Cortex of kidney (tissue), 1 donor: ENCODE measurements around the gene ELK4.

Experiments used
- DNase-seq: peaks from one replicate; lab custom pipeline; 2025; lab: John Stamatoyannopoulos, UW

ELK4 gene, protein sequence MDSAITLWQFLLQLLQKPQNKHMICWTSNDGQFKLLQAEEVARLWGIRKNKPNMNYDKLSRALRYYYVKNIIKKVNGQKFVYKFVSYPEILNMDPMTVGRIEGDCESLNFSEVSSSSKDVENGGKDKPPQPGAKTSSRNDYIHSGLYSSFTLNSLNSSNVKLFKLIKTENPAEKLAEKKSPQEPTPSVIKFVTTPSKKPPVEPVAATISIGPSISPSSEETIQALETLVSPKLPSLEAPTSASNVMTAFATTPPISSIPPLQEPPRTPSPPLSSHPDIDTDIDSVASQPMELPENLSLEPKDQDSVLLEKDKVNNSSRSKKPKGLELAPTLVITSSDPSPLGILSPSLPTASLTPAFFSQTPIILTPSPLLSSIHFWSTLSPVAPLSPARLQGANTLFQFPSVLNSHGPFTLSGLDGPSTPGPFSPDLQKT

DNA sequence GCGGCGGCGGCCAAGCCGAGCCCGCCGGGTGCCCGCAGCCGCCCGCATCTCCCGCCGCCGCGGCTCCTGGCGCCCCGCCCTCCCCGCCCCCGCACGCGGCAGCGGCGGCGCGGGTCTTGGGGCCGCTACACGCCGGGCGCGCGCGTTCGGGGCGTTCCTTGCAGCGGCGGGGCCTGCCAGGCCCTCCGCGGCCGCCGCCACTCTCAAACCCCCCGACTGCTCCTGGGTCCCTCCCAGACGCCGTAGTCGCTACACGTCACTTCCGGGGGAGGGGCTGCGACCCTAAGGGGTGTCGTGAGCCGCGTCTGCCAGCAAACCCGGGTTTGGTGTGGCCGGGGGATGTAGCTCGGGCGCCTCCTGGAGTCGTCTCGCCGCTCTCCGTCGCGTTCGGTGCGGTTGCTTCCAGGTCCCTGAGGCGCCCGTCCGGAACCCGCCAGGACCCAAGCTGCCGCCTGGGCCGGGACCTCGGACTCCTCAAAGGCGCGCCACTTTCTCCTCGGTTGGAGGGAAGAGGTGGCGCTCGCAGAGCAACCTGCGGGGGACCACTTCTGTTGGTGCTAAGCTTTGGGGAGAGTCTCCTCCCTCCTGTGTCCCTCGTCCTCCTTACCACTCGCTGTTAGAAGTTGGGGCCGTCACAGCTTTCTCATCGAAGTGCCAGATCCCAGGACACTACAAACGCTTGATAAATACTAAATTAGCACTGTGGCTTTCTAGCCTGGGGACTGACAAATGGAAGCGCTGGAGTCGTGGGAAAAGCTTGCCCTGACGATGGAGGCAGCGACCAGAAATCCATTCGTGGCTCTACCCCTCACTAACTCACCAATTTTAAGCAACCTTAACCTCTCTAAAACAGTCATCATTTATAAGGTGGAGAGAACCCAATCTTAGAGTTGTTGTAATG, at the start of gene ELK4:
TSS of gene ELK4 (minus strand) at position 244 of the 901 bp plus-strand sequence. CDS start 8,129 bp downstream, outside the sequence.
- DNase-seq = peak; percentile 75

DNA sequence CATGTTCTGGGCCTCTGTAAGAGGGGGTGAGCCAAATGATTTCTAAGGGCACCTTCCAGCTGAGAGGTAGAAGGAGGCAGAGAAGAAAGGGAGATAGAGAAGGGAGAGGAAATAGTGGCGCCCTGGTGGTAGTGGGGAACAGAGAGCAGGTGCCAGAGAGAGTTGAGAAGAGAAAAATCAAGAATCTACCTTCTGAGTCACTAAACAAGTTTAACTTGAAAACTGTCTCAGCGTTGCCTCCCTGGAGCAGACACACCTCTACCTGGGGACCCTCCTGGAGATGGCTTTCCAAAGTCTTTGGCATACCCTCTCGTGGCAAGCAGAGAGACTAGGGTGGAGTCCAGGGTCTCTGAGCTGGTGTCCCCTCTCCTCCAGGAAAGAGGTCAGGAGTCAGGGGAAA, 49.6 kb upstream of the ELK4 start:
- DNase-seq = no peak

DNA sequence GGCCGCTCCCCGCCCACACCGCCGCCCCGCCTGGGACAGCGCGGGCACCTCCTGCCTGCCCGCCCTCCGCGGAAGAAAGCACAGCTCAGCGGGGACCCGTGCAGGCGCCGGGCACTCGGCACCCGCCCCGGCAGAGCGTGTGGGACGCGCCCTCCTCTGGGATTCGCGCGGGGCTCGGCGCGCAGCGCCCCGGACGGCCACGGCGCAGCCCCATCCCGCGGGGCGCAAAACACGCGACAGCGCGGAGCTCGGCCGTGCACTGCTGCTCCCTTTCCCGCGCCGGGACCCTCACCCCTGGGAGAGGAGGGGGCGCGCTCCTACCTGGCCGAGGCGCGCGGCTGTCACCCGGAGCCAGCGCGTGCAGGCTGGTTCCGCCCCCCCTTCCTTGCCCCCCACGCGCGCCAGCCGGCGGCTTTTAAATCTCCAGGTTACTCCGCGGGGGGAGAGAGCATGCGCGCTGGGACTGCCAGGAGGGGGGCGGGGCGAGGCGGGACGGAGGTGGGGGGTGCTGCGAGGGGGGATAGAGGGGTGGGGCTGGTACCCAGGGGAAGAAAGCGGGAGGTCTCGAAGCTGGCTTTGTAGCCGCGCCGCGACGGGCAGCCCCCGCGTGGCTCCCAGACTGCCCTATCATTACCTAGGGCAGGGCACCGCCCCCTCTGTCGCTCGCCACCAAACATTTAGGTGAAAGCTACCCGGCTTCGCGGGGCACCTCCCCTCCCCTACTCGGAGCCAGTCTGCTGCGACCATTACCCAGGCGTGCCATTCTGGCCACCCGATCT, 48.5 kb upstream of the ELK4 start, which contains the start of gene SLC45A3:
TSS of gene SLC45A3 (minus strand) at position 437 of the 779 bp plus-strand sequence. CDS start 15,853 bp downstream, outside the sequence.
- DNase-seq = no peak

DNA sequence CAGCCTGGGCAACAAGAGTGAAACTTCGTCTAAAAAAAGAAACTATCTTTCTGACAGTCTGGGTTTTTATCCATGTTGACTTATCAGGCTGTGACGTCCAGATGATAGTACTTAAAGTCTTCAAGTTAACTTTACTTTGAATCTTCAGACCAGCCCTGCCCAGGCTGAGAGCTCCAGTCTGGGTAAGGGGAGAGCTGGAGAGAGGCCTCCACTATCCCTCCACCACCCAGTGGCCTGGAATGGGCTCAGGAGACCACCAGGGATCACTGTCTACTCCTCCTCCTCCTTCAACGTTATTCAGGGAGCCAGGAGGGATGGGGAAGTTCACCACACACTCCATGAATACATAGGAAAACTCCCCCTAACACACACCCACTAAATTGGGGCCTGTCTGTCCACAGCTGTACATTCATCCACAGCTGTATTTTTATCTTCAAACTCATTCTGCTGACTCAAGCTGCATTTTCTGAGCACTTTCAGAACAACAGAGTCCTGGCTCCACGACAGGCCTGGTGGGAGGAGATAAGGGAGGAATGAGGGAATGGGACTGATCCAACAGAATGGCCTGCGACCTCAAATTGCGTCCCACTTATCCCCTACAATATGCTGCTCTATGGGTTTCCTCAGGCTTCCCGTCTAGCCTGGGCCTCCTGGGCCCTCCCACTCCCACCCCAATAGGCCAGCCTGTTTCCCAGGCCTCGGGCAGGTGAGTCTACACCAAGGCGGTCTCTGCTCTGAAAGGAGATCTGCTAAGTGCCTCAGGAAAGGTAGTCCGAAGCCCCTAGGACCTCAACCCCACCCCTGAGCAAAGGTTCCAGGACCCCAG, 46.7 kb upstream of the ELK4 start:
- no peak for DNase-seq

DNA sequence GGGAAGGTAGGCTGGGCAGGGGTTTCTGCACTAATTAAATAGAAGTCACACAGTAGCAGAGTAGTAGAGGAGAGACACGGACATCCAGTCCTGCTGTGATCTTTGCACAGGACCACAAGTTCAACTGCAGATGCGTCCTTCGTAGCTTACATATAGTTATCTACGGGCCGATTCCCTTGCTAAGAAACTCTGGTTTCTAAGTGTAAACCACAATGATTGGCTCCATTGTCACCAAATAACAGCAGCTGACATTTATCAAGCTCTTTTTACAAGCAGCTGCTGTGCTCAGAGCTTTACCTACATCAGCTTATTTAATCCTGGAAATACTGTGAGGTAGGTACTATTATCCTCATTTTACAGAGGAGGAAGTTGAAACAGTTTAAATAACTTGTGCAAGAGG, 45.4 kb upstream of the ELK4 start:
- DNase-seq = no peak

DNA sequence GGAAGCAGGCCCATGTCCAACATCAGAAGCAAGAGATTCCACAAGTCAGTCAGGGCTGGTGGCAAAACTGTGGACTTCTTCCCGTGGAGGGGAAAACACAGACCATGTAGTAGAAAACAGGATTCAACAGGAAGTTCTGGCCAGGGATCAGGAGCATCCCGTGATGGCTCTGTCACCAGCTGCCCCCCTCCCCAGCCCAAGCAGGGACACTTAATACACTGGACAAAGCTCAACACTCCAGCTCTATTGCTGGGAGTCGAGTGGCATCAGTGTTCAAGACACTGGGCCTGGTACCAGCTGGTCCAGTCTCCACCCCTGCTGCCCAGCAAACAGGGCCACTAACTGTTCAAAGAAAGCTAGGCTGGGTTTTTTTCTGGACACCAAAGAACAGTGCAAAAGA, 44.8 kb upstream of the ELK4 start:
- DNase-seq = no peak

DNA sequence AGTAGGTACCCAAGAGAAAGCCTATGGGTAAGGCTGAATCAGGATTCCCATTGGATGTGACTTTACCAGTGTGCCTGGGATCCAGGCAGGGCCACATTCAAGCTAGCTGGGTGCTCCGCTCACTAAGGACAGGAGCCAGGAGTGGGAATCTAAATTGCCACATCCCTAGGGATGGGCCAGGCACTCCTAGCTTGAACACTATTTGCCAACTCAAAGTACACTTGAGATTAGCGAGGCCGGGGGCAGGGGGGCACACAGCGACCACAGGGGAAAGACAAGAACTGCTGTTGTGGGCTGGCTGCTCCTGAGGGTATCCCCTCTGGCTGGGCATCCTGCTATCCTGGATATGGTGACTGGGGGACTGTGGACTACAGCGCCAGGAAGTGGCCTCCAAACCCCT, 44.2 kb upstream of the ELK4 start:
- DNase-seq = no peak

DNA sequence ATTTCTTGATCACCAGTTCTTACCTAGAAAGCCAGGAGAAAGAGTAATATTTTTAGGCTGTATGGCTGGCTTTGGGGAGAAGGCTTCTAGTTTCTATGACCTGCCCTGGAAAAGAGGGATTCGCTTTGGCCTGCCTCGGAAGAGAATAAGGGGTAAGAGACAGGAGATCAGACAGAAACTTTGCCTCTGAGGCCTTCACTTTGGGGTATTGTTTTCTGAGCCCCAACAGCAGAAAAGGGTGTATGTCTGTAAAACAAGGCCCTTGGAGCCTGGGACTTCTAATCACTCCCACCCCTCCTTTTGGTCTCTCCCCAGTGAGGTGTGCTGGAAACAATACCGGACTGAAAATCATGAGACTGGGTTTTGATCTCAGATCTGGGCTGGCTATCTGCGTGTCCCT, 43.4 kb upstream of the ELK4 start:
- DNase-seq = no peak

DNA sequence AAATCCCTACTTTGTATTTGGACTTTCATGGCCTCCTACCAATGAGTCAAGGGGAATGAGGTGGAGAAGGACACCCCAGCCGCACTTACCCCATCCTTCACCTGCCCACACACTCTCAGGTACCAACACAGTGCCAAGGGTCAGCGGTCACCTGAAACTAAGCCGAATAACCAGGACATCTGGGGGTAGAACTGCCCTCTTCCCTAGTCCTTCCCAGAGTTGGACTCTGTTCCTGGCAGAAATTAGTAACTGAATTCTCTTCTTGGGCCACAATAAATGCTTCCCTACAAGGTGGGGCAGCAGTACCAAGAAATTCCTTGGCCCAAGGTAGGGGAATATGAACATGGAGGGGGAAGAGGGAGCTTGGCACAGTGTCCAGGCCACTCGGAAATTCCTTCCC, 41.2 kb upstream of the ELK4 start:
- DNase-seq = no peak

DNA sequence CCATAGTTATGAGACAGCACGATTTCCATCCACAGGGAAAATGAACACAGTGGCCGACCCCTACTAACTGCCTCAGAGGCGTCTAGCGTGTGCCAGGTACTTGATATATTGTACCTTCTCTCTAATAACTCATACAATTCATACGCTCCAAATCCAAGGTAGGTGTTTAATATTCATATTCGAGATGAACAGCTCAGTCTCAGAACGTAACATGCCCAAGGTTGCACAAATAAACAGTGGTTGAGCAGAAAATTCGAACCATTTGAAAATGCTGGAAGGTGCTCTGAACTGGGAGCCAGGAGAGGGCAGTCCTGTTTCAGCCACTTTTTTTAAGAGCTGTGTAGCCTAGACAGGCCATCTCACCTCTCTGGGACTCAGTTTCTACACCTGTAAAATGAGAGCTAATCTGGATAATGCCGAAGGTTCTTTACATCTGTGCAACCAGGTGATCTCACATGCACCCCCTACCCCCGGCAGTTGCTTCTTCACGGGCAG, 40.6 kb upstream of the ELK4 start:
- DNase-seq = no peak

DNA sequence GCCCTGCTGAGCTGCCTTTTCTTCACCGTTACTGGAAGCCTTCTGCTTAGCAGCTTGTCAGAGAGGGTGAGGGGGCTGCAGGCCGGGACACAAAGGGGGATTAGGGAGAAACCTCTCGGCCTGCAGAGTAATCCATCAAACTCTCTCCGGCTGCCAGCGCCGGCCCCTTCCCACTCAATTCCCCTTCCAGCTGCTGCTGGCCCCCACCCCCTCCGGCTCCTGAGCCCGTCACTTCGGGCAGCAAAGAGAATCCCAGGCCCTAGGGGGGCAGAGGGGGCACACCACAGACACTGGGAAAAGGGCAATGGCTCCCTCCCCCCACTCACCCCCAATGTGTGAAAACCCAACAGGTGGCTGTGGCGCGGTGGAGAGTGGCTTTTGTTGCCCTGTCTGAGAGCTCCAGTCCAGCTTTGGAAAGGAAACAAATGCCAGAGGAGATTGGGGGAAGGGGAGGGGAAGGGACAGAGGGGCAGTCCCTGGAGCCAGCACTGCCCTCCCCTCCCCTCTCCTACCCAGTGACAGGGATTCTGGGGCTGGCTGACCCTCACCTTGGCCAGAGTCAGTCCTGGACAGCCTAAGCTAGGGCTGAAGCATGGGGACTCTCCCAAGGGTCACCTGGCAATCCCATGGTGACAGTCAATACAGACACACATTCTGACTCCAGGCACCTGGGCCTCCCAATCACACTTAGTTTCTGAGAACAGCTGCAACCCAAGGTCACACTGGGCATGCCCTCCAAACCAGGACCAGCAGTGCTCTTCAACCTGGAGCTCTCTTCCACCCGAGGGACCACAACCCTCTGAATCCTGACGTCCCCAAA, 39.0 kb upstream of the ELK4 start:
- no peak for DNase-seq

DNA sequence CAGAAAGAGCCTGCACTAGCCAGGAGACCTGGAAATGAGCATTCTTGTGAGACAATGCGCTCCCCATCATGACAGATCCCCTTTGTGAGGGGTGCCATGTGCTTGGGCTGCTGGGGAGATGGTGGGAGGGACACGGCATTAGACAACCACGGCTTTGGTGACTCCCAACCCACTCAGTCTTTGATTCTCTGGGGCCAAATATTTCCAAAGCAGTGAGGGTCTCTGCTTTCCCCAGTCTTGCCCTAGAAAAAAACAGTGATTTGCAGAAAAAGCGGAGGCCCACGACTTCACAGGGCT, 38.3 kb upstream of the ELK4 start:
- DNase-seq = no peak

DNA sequence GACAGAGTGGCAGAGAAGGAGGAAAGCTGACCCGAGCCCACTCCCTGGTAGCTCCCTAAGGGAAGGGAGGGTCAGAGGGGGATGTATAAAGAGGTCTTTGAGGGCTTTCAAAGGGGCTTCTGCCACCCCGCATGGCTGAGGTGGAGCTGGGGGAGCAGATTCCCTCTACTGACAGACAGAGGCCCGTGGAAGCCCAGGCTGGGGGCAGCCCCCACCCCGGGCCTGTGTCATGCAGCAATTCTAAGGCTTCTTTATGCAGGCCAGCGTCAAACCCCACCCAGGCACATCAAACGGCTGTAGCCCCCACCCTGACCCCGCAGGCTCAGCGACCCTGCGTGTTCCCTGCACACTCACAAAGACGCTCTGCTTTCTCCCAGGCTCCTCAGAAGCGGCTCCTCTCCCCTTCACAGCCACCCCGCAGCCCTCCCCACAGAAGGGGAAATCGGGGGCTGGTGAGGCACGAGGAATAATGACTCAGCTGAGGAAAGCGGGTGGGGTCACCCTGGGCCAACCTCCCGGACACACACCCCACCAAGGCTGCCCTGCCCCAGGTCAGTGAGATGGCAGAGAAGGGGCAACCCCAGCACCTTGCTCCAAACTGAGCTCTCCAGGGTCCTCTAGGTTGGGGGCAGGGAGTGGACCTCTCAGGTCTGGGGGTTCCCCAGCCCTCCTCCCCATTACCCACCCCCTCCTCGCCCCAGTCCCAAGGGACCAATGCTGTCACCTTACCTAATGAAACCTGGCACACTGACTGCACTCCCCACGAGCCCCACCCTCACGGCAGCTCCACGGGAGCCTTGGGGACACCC, 37.7 kb upstream of the ELK4 start:
- DNase-seq = no peak

DNA sequence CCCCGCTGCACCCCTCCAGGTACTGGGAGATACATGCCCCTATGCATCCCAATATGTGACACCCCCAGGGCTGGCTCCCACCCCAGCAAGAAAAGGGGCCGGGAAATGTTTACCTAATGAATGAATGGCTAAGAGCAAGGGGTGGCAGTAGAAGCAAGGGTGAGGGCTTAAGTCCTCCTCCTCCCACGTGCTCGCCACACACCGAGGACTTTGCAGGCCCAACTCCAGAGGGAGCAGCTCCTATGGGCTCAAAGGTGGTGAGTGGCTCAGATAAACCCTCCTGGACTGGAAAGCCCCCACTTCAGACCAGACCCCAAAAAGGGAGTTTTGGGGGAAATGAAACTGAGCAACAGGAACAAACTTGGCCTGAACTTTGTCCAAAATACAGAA, 37.1 kb upstream of the ELK4 start:
- DNase-seq = no peak

DNA sequence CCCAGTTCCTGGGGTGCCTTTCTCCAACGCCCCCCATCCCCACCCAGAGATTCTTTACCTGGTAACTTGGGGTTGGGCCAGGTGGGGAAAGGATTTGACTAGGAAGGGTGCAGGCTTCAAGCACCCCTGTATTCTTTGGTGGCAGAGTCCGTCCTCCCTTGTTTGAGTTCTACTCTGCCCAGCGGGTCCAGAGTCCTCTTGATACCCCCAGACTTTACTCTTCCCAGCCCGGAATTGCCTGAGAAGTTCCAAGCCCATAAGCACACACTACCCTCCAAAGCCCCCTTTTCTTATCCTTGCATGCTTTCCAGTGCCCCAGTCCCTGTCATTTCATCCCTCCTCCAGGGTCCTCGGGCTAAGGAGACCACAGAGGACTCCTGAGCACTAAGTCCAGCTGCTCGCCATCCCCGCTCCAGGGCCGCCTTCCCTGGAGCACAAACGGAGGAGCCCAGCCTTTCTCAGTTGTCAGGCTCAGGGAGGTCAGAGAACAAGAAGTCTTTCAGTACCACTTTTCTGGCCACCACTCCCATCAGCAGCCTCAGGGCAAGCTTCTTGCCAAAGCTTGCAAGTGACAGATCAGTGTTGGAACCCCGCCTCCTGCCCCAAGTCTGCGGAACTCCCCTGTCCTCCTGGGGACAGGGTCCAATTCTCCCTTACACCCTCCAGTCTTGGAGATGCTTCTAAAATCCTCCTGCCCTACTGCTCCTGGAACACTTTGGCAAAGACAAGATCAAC, 36.3 kb upstream of the ELK4 start:
- no peak for DNase-seq

DNA sequence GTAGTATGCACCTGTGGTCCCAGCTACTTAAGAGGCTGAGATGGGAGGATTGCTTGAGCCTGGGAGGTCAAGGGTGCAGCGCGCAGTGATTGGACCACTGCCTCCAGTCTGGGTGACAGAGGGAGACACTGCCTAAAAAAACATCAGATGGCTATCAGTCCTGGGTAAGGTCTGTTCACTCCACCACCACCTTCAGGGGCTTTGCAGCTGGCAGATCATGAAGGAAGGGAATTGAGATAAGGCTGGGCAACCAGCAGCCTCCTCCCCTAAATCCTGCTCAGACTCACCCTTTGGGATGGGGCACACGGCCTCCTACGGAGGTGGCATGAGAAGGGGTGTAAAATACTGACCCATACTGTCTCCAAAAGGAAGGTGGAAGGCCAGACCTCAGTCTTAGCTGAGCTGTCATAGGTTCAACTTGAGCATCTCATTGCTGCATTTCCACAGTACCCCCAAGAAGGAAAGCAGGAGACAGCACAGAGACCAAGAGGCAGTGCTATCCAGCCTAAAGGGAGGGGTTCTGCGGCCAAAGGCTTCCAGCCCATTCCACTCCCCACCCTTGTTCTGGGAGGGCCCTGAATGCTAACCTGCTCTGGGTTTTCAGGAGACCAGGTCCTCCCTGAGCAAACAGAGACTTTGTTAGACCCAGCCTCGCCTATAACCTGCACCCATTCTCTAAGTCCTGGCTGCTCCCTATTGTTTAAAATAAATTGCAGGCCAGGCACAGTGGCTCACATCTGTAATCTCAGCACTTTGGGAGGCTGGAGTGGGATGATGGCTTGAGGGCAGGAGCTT, 34.8 kb upstream of the ELK4 start:
- DNase-seq = no peak

DNA sequence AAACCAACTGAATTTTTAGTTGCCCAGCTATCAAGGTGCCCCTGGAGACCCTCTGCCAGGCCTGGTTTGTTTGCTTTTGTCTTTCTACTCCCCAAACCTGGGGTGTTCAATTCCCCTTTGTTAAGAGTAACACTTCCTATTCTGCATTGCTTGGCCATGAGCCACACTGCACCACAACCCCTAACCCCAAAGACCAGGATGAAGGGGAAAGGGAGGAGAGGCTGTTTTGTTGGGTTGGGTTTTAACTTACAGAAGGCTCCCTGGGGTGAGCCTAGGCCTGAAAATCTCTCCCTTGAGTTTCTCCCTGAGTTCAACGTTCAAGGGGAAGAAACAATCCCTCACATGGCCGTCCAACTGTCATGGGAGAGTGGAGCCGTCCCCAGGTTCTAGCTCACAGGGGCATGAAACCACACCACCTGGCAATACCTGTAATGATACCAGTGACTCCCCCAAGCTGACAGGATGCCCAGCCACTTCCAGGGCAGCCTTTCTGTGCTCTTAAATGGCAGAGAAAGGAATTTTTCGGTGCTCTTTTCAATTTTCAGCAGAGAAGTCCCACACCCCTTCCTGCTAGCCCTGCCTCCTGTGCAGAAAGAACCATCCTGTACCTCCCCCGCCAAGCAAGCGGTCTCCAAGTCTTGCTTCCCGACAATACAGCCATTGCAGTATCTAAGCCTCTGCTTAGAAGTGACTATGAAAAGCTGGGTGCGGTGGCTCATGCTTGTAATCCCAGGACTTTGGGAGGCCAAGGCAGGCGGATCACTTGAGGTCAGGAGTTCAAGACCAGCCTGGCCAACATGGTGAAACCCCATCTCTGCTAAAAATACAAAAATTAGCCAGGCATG, 33.6 kb upstream of the ELK4 start:
- DNase-seq = no peak
